Activated CD8-positive, alpha-beta memory T cell treated with anti-CD3 and anti-CD28 coated beads for 1 hour (primary cell): ENCODE data around the gene ERCC6L2.

Experiments used
- DNase-seq, 2 donors: peaks; one replicate each; pipeline ENCODE4 v3.0.0-alpha.2; 2020; ENCODE audit warnings: low read depth in 1 of 2; ENCODE audit errors: extremely low read depth in 1 of 2

The ERCC6L2 gene

GRCh38 chr9:95920017-95920416, 44.5 kb downstream of the ERCC6L2 start:
- DNase-seq: no peak

- no peak for DNase-seq
These were observed 48.3 kb downstream of the ERCC6L2 start for GRCh38 chr9:95923794-95924193.

GRCh38 chr9:95924987-95925386, 49.5 kb downstream of the ERCC6L2 start:
- DNase-seq: no peak

- no peak for DNase-seq
These were observed 51.9 kb downstream of the ERCC6L2 start for GRCh38 chr9:95927271-95928004.

- DNase-seq: no peak
These were observed 54.8 kb downstream of the ERCC6L2 start for GRCh38 chr9:95930277-95930676.

- DNase-seq: no peak
These were observed 60.5 kb downstream of the ERCC6L2 start for GRCh38 chr9:95935861-95936578.

- DNase-seq: no peak
These were observed 61.1 kb downstream of the ERCC6L2 start for GRCh38 chr9:95936579-95937075.

GRCh38 chr9:95937131-95937530, 61.6 kb downstream of the ERCC6L2 start:
- DNase-seq: no peak

- DNase-seq: no peak
These were observed 63.2 kb downstream of the ERCC6L2 start for GRCh38 chr9:95938724-95939123.

GRCh38 chr9:95939472-95939871, 64.0 kb downstream of the ERCC6L2 start:
- DNase-seq: no peak

GRCh38 chr9:95940265-95940664, 64.8 kb downstream of the ERCC6L2 start:
- no peak for DNase-seq

GRCh38 chr9:95942016-95942415, 66.5 kb downstream of the ERCC6L2 start:
- no peak for DNase-seq

GRCh38 chr9:95947118-95947517, 71.6 kb downstream of the ERCC6L2 start:
- DNase-seq: no peak

GRCh38 chr9:95952471-95952870, 77.0 kb downstream of the ERCC6L2 start:
- no peak for DNase-seq

GRCh38 chr9:95953986-95954385, 78.5 kb downstream of the ERCC6L2 start:
- no peak for DNase-seq

- no peak for DNase-seq
These were observed 79.4 kb downstream of the ERCC6L2 start for GRCh38 chr9:95954940-95955339.

GRCh38 chr9:95962936-95963335, 87.4 kb downstream of the ERCC6L2 start:
- no peak for DNase-seq

- no peak for DNase-seq
These were observed 88.2 kb downstream of the ERCC6L2 start for GRCh38 chr9:95963659-95964058.

GRCh38 chr9:95966306-95966705, 90.8 kb downstream of the ERCC6L2 start:
- no peak for DNase-seq

GRCh38 chr9:95970317-95970716, 94.8 kb downstream of the ERCC6L2 start:
- no peak for DNase-seq

GRCh38 chr9:95971815-95972214, 96.3 kb downstream of the ERCC6L2 start:
- no peak for DNase-seq

GRCh38 chr9:95974389-95974788, 98.9 kb downstream of the ERCC6L2 start:
- DNase-seq: no peak
